COR-L47 (cell line): ENCODE data around the gene HINT2.

Experiments used
- DNase-seq: peaks from one replicate; lab custom pipeline; 2025; lab: John Stamatoyannopoulos, UW

The HINT2 gene

DNA sequence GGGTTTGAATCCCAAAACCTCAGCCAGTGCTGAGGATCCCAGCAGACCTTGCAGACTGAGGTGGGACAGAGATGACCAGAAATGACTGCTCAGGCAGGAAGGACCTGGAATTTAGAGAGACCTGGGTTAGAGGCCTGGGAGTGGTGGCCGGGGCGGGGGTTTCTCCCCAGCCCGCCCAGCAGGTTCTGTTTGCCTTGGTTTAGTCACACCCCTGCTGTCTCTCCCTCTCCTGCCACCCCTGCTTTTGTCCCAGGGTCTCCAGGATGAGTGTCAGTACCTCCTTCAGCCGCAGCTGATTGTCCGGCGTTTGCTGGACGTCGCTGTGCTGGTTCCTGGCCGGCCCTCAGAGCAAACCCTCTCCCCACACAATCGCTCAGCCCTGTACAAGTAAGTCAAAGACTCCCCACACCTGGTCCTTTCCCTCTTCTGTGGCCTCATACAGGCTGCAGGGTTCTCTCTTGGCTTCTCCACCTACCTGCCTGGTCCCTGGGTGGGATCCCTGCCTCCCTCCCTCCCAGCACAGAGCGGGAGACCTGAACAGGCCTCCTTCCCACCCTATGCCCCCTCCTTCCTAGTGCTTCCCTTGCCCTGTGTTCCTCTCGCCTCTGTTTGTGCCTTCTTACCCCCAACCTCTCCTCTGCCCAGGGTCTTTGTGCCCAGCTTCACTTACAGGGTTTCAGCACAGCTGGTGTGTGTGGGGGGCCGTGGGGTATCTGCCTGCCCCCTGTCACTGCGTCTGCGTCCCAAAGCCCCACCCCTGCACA lies 26.2 kb upstream of the HINT2 start:
- no peak for DNase-seq

DNA sequence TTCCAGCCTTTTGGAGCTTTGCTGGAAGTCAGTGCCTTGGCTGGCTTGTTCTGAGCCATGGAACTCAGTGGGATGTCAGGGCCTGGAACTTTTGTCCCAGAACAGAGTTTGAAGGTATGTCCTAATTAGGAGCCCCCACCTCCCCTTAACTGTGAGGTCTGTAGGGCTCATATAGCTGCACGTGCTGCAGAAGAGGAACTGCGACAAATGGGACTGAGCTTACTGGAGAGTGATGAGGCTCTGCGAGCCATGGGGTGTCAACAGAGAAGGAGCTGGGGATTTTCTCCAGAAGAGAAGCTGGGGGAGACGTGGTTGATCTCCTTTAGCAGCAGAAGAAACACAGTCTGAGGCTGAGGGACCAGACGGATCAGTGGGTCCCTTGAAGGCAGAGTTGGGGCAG lies 25.1 kb upstream of the HINT2 start:
- DNase-seq, result no peak

DNA sequence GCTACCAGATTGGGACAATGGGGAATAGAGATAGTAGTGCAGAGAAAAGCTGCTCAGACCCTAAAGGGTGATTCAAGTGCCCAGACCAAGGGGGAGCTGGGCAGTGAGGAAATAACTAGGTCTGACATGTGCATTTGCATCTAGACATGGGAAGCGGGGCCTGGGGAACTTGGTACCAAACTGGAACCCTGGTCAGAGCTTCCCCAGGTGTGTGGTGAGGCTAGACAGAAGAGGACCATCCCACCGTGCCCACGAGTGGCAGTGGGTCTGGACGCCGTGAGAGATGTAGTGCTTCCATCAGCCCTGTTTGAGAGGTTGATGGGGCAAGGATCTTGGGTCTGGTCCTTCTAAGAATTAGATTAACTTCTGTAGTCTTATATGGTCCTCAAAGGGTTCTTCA lies 21.8 kb upstream of the HINT2 start:
- no peak for DNase-seq

DNA sequence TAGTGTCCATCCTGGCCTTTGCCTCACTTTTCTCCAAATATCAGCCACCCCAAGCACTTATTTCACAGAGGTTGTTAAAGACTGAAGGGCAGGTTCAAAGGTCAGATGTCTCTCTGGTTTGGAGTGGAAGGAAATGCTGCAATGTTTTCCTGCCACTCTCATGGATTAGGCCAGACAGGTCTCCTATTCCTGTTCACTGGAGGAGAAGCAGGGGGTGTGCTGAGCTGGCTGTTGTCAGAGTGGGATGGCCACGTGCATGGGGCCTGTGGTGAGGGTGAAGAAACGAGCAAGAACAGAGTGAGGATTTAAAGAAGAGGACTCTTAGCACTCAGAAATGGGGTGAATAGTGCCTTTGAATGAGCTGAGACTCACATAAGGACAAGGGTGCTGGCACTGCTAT lies 20.9 kb upstream of the HINT2 start:
- no peak for DNase-seq

DNA sequence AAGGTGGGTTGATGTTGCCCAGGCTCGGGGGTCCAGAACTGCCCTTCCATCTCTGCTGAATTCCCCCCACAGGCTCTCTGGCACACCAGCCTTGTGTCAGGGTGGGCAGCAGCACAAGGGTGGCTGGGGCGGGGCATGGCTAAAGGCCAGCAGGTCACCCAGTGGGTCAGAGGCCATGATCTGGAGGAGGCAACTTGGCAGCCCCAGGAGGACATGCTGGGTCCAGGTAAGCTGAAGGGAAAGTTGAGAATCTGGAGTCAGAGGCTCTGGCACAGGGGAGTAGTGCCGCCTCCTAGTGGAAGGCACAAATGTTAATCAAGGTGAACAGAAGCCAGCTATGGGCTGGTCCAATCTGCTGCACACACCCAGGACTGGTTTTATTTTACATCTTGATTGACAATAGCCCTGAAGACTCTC lies 20.4 kb upstream of the HINT2 start:
- no peak for DNase-seq

DNA sequence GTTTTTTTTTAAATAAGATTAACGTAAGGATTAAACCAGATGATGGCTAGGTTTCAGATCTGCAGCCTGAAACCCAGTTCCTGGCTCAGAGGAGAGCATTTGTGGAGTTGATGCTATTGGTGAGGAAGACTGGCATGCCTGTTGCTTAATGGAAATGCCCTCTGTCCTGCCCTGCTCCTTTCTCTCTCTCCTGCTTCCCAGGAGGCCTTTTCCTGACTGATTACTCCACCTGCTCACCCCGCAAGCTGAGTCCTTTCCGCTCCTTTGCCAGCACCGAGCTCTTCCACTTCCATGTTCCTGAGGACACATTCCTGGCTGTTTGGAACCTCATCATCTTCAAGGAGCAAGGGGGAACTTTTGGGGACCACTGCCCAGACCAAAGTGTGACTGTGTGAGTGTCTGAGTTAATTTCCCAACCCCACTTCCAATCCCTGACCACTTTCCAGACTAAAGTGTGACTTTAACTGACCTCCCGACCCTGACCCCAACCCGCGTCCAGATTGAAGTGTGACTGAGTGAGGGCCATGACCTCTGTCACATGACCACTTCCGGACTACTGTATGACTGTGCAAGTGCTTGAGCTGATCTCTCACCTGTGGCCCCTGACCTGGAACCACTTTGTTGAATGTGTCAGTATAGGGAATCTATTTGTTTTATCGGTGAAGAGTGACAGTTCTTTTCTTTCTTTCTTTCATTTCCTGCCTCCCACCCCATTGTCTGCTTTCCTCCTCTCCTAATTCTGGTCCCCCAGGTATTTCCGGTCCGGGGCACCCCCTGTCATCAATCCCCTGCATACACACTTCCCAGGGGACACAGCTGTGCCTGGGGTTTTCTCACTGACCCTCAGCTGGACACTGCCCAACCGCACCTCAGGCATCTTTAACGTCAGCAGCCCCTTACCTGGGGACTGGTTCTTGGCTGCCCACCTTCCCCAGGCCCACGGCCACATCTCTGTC lies 19.7 kb upstream of the HINT2 start:
- no peak for DNase-seq

DNA sequence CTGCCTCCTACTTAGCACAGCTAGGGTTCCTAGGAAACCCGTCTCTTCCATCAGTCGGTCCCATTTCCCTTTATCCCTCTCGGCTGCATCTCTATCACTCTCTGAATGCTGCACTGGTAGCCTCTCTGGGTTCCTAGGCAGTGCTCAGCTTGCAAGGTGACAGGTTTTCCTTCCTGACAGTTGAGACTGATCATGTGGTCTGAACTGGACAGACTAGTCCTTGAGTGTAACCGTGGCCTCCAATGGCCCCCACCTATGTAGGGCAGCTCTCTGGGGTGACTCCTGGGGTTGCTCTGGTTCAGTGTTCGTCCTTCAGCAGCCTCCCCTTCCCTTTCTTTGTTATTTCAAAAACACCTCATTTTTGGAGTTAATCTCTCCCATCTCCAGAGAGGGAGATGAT lies 18.0 kb upstream of the HINT2 start:
- DNase-seq, result no peak

DNA sequence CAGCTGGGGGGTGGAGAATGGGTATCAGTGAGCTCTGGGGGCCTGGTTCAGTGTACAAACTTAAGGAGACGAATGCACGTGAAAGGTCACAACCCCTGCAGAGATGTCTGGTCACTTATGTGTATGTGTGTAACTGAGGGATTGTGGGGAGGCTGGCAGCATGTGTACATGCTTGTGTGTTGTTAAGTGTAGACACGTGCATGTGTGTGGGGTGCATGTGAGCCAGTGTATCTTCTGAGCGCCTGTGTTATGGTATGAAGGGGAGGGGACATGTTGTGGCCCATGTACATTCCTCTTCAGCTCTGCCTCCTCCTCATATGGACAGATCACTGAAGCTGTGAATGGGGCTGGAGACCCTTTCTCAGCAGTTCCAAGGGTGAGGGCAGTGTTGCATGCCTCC lies 16.2 kb upstream of the HINT2 start:
- no peak for DNase-seq

DNA sequence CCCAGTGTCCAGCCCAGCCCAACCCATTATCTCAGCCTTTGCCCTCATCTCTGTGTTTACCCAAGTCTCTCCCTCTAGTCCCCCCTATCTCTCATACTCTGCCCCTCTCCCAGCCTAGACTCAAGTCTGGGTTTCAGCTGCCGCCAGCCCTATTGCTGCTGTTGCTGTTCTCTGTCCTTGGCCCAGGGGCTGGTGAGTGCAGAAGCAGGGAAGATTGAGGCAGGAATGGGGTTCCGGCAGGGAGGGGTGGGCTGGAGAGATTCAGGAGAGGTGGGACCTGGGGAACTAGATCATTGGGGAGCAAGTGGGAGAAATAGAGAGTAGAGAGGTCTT lies 14.9 kb upstream of the HINT2 start:
- no peak for DNase-seq

DNA sequence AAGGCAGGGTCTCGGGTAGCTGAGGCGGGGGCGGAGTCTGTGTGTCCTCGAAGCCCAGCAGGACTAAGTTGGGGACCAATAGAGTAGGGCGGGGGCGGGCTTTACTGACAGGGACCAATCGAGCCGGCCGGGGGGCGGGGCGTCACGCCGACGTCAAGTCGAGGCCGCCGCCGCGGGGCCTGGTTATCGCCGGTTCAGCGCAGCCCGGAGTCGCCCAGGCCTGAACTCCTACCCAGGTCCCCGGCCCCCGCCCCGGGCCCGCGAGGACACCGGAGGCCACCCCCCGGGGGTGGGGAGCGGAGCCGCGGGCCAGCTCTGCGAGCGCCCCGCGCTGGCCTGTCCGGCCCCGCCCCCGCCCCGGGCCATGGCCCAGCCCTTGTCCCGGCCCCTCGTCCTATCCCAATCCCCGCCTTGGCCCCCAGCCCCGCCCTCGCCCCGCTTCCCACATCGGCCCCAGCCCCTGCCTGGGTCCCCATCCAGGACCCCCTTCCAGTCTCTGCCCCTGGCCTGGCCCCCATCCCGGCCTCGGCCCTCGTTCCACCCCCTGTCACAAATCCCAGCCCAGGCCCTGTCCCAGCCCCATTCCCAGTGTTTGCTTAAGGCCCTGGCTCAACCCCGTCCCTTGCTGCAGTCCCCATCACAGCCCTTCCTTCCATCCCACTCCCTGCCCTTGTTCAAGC lies 14.4 kb upstream of the HINT2 start, which contains the start of gene TMEM8B:
Gene TMEM8B, plus strand, starts transcription at position 145 of the 680 bp plus-strand sequence. Its CDS starts 220 bp downstream, at position 365.
- DNase-seq, result peak; percentile 95

DNA sequence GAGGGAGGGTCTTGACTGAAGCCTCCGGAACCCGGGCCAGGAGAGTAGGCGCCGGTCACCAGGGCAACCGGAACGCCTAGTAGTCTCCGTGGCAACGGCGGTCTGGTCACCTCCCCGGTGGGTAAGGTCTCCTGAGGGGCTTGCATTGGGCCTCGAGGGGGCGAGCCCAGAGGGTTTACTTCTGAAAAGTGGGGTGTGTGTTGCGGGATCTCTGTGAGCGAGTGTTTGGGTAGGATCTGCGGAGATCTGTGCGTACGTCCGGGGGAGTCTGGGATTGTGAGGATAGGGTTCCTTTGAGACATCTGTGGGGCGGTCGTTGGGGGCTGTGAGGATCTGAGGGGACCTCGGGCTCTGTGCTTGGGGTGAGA lies 13.9 kb upstream of the HINT2 start, which contains the start of gene FAM221B:
Gene FAM221B, minus strand, starts transcription at position 17 of the 368 bp plus-strand sequence. CDS start 2,571 bp downstream, outside the sequence.
- peak; percentile 34 for DNase-seq

DNA sequence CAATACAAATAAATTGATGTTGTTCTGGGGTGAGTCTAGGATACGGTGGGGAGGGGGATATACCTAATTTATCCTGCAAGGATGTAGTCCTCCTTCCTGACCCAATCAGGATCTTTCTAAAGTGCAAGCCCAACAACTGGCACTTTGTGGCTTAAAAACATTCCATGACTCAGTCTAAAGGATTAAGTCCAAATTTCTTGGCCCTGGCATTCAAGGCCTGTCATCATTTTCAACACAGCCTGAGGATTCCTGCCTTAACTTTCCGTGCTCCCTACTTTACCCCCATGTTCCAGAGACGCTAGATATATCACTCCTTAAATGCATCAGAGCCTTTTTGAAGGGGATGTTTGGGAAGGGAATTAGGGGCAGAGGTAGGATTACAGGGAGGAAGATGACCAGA lies 12.6 kb upstream of the HINT2 start:
- no peak for DNase-seq

DNA sequence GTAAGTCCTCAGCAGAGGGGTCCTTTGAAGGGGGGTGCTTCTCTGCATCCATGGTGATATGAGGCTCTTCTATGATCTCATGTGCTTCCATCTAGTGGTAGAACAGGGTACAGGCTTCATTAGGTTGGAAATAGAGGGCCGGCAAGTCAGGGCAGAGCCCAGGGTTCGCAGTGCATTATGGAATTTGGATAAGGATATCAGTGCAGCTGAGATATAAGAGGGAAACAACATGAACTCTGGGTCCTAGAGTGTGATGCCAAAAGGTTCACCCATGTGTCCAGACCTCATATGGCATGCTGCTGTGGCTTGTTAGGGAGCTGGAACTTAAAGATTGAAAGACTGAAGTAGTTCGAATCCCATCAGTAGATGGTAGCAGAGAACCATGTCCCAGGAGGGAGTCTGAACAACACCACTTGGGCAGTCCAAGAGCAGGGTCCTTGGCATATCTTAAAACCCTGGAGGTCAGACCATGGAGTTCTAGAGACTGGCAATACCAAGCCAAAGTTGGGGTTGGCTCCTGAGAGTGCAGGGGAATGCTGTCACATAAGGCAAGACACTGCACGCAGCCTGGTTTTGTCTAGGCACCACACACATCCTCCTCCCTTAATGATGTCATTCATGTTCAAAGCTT lies 11.3 kb upstream of the HINT2 start:
- DNase-seq, result peak; percentile 40

DNA sequence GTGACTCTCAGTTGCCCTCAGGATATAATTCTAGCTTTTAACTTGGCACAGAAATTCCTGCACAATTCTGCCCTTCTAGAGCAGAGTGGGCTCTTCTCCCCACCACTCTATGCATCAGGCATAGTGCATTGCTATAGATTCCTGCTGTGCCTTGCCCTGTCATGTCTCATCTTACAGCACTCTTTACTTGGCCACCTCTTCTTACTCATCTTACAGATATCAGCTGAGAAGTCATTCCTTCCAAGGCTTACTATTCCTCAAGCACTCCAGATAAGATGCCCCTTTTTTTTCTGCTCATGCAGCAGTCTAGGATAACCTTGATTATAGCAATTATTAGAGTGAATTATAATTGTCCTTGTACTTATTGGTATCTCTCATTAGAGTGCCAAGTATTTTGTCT lies 8.1 kb upstream of the HINT2 start:
- no peak for DNase-seq

DNA sequence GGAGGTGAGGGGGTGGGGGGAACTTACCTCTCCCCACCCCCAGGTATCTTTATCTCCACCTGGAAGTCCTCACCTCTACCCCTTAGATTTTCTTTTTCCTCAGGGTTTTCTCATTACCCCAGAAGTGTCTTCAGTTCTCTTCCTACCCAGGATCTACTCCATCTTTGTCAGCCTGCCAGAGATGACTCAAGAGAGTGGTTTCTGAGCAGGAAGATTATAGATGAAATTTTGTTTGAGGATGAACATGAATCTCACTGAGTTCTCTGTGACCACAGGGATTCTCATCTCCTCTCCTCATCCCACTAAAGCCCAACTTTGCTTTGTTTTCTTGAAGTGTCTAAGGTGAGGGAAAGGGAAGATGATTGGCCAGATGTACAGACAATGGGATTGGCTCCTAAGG lies 5.2 kb upstream of the HINT2 start:
- no peak for DNase-seq

DNA sequence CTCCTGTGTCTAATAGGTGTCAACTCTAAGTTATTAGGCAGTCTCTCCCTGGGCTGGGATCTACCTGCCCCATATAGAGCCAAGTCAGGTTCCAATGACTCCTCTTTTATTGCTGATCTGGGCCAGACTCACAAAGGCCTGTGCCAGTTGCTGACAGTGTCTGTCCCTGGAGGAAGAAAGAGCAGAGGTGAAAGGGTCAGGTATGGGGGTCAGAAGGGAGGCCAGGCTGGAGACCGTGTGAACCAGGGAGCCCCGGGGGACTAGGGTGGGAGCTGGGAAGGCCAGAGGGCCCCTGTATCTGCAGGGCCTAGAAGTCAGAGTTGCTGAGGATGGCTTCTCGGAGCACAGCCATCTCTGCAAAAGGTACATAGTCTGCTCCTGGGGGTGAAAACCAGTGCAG lies 3.5 kb upstream of the HINT2 start:
- no peak for DNase-seq

DNA sequence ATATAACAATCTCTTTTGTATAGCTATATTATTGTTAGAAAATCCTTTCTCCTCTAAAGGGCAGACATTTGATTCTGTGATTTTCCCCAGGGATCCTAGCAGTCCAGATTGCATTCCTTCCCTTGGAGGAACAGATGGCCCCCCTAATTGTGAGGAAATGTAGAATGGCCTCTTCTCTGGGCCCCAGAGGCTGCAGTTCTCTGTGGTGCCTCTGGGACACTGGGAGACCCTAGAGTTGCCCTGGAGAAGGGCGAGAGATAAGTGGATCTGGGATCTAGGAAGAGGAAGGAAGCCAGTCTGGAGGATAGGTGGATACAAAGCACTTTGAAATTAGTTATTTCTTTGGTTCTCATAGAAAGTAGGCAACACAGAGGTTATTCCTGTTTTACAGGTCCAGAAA lies 1.9 kb upstream of the HINT2 start:
- DNase-seq, result no peak

DNA sequence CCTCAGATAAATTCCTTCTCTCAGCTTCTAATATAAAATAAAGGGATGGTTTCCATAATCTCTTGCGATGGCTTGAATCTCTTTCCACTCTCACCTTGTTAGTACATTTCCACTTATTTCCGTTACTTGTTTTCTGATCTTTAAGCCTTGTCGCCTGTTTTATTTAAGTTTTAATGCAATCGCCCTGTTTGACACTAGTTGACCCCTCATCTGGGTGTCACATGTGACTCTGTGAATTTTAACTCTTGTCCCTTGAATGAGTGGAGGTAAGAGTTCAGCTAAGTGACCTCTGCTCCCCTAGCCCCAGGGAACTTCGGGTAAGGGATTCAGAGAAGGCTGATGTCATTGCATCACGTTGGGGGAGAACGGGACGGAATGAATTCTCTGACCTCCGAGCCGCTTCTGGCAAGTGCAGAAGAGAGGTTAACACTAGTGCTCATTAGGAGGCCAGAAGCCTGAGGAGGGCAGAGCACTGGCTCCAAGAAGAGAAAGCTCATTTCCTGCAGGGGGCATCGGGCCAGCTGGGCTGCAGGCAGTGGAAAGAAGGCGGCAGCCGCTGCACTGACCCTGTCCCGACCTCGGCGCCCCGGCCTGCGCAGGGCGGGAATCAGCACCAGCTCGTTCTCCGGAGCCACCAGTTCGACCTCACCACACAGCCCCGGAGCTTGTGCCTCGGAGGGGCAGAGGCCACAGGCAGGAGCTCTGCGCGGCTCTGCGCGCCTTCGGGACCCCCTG lies 569 bp downstream of the HINT2 start:
- peak; percentile 7 for DNase-seq

DNA sequence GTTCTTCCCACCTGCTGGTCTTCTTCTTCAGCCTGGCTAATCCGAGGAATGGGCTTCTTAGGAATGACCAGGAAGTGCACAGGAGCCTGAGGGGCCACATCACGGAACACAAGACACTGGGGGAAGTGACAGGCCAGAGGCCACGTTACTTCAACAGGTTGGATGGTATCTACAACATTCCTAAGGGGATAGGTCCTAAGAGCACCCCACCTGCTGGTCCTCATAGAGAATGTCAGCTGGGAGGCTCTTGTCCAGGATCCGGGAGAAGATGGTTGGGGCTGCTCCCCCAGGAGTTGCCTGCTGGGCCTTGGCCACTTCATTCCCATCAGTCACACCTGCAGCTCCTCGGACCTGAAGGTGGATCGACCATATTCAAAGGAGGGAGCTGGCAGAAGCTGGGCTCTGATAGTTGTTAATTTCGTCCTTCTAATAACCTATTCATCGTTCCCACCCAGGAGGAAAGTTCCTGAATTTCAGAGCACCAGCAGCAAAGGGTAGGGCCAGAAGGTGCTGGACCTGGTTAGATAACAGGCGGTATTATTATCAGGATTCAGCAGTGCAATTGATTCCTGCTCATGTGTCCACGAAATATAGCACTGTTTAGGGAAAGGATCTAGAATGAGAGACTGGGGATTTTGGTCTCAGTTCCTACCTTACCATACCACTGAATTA lies 1.3 kb downstream of the HINT2 start:
- peak; percentile 51 for DNase-seq

DNA sequence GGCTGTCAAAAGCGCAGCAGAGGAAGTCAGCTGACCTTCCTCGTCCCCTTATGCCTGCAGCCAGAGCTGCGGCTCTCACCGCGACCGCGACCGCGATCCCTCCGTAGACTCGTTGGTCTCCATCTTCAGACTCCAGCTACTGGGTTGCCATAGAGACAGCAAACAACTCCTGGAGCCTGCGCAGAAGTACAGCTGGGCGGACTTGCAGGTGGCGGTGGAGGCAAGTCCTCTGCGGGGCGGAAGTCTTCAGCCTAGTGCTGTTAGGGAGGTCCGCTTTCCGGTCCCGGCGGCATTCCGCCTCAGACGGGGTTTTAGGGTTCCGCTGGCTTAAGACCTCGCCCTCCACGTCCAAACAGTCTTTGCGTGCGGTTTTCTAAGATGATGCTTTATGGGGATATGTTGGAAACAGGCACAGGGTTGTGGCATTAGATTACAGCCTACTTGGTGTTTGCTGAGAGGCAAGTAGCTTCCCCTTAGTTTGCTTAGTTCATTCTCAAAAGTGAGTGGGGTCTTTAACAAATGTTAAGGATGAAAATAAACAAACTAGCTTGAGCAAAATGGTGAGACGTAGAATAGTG lies 2.7 kb downstream of the HINT2 start, which contains the start of gene SPAG8:
Gene SPAG8, minus strand, starts transcription at position 238 of the 578 bp plus-strand sequence. Its CDS starts 115 bp downstream, at position 123.
- DNase-seq, result peak; percentile 95
